GM12878 (cell line): ENCODE data around the gene FILIP1L. TPM values are rescaled to one million over a fixed set of nuclear protein-coding genes. Genes with fewer than 3 reads are reported as not detected.

Source experiments
- CTCF ChIP-seq, 3 experiments: IDR thresholded peaks in 2 of 3; conservative IDR thresholded peaks in 1 of 3; 2 replicates each; pipeline ENCODE4 v1.5.1; 2011; ENCODE audit warnings: low read depth in 3 of 3, low read length in 3 of 3, mild to moderate bottlenecking in 3 of 3, control low read depth in 2 of 3, moderate library complexity in 2 of 3, inconsistent platforms in 1 of 3, mixed read lengths in 1 of 3; ENCODE audit not compliant: control insufficient read depth in 2 of 3, insufficient read depth in 1 of 3; ENCODE audit errors: extremely low read depth in 1 of 3
- JUND ChIP-seq: IDR thresholded peaks from 2 replicates; pipeline ENCODE4 v1.6.1; 2012; ENCODE audit warnings: low read depth, mild to moderate bottlenecking, low read length, improper control_type of control experiment, moderate library complexity
- NKRF ChIP-seq: fragments of 450-650 bp; conservative IDR thresholded peaks from 2 replicates; pipeline ENCODE4 v1.6.1; 2017; ENCODE audit warnings: mild to moderate bottlenecking, moderate library complexity
- NR2C2 ChIP-seq: IDR thresholded peaks from 2 replicates; pipeline ENCODE4 v1.6.1; 2011; ENCODE audit warnings: borderline replicate concordance, low read depth; ENCODE audit not compliant: control insufficient read depth, insufficient read length
- STAT1 ChIP-seq: fragments of 450-650 bp; conservative IDR thresholded peaks from 2 replicates; pipeline ENCODE4 v1.6.1; 2014; ENCODE audit warnings: antibody characterized with exemption, mild to moderate bottlenecking
- TAF1 ChIP-seq: IDR thresholded peaks from 2 replicates; pipeline ENCODE4 v1.6.1; 2011; ENCODE audit warnings: mild to moderate bottlenecking, low read depth, low read length, borderline replicate concordance
- polyA plus RNA-seq, 11 experiments: library from polyadenylated mRNA; depleted of rRNA in 4 of 11; unstranded in 6 of 11; stranded (reverse) in 5 of 11; fragments of >200 nt; fragmentation: Nextera tagmentation in 4 of 11; fragmentation: Illumina TruSeq in 1 of 11; extraction: Ambion mirVana in 4 of 11; extraction: Trizol in 1 of 11; gene quantifications; 1 replicate in 1 of 11; 2 replicates in 10 of 11; pipeline versions ENCODE4 v1.2.1 to v1.2.3, GENCODE V29; 2011 to 2016; ENCODE audit warnings: inconsistent platforms in 2 of 11, missing spikeins in 2 of 11, low read depth in 1 of 11
- total RNA-seq, 4 experiments: library from RNA; depleted of rRNA in 3 of 4; stranded (reverse); fragments of >200 nt in 3 of 4; fragmentation: Illumina TruSeq in 1 of 4; extraction: Trizol in 1 of 4; gene quantifications; 2 replicates each; pipeline versions ENCODE4 v1.2.1 to v1.2.3, GENCODE V29; 2013 to 2021

Gene FILIP1L
- total and polyA plus RNA-seq, 10 of the 15 experiments (the other 5 are each of a cell fraction or from before 2014, with no cell fraction given): 0.24 to 6.1 (median 3.5) TPM

GRCh38 chr3:99877031-99877579, 237.2 kb downstream of the FILIP1L start (continued):
- TF ChIP-seq TAF1 (no peak), NKRF (no peak), NR2C2 (no peak), CTCF (IDR thresholded peaks at IDR 0.05 in 2 of 3, conservative IDR thresholded peaks at IDR 0.05 in 1 of 3; ENCODE audit: control insufficient read depth in 2 of 3, extremely low read depth in 1 of 3, insufficient read depth in 1 of 3, low read depth in 3 of 3, low read length in 3 of 3) (no peak), JUND (no peak), STAT1 (no peak)
